Spleen (tissue), 7 donors: ENCODE data around the gene EPHA2.

Experiments used
- CTCF ChIP-seq, 11 experiments: fragments of 200-600 bp in 7 of 11; fragments of 450-650 bp in 4 of 11; sonication (generic) in 4 of 11; IDR thresholded peaks in 8 of 11; conservative IDR thresholded peaks in 3 of 11; 1 replicate in 7 of 11; 2 replicates in 4 of 11; pipeline versions ENCODE4 v1.4.0 to v1.8.0; 2016 to 2021; ENCODE audit warnings: antibody characterized with exemption in 11 of 11, inconsistent platforms in 4 of 11, mild to moderate bottlenecking in 1 of 11
- POLR2A ChIP-seq, 3 donors: fragments of 450-650 bp; IDR thresholded peaks; one replicate each; pipeline ENCODE4 v1.5.1; 2017; ENCODE audit warnings: antibody characterized with exemption in 3 of 3, mild to moderate bottlenecking in 1 of 3
- donor health status: DM: no; HTN: no; CAD: no; lungs with moderate emphysema.
- donor health status: DM: no; HTN: no; CAD: no.
- donor health status: DM: no; HTN: no; CAD: no.

GRCh38 chr1:16129921-16130543 is 25.8 kb downstream of the EPHA2 start:
- TF ChIP-seq CTCF (IDR thresholded peaks at IDR 0.05 in 8 of 11, conservative IDR thresholded peaks at IDR 0.05 in 3 of 11) = no peak
- no peak for TF ChIP-seq POLR2A (IDR thresholded peaks at IDR 0.05)
